Colonic mucosa (tissue), 4 donors: Measurements from ENCODE around the gene MRPL54. TPM values are rescaled to one million over a fixed set of nuclear protein-coding genes. Genes with fewer than 3 reads are reported as not detected.
"Not testable (repeated sequence)": the region's sequence is repeated elsewhere in the genome, so short reads cannot be mapped to it uniquely, and the experiment has no call there.

Source experiments
- DNase-seq: peaks from one replicate; pipeline ENCODE4 v3.0.0-alpha.2; 2020
- H3K27ac ChIP-seq: fragments of 200-600 bp; one replicate; pipeline ENCODE4 v1.8.0; 2021
- H3K27me3 ChIP-seq: fragments of 200-600 bp; one replicate; pipeline ENCODE4 v1.8.0; 2021
- H3K36me3 ChIP-seq: fragments of 200-600 bp; one replicate; pipeline ENCODE4 v1.8.0; 2021
- H3K4me1 ChIP-seq: fragments of 200-600 bp; one replicate; pipeline ENCODE4 v1.8.0; 2021; ENCODE audit warnings: mild to moderate bottlenecking
- H3K4me3 ChIP-seq: fragments of 200-600 bp; one replicate; pipeline ENCODE4 v1.8.0; 2021
- H3K9ac ChIP-seq, 2 donors: one replicate each; pipeline ENCODE4 v1.7.0; 2013; ENCODE audit warnings: control low read depth in 2 of 2, low read depth in 2 of 2, low read length in 2 of 2
- H3K9me3 ChIP-seq: fragments of 200-600 bp; one replicate; pipeline ENCODE4 v1.8.0; 2021
- CTCF ChIP-seq: fragments of 200-600 bp; IDR thresholded peaks from one replicate; pipeline ENCODE4 v1.8.0; 2022; ENCODE audit warnings: antibody characterized with exemption, mild to moderate bottlenecking
- intact Hi-C: fragments of 100-400 bp; cut with DNase I; formaldehyde crosslinking; loops from one replicate; pipeline ENCODE4 v1.14.1; 2022
- total RNA-seq, 2 donors: library from RNA; stranded (reverse); fragmentation: NEBNext Ultra II Directional in 1 of 2; extraction: Animal tissue kit (Norgen Biotek cat#: 25700) in 1 of 2; gene quantifications; one replicate each; pipeline ENCODE4 v1.2.1, GENCODE V29; 2021
- donor health status: healthy.
- donor health status: DM: no; HTN: no; CAD: no.
- donor health status: DM: no; HTN: no; CAD: no.

Gene MRPL54
- total RNA-seq, 2 donors from 2014 or later = 73.7 to 86.9 TPM

- DNase-seq = peak; percentile 96
- Histone ChIP-seq H3K27me3 (no peaks in the 10 kb centered on the region), H3K36me3 (no peaks in the 10 kb centered on the region), H3K4me3 (peak within 1 kb of the TSS; percentile 80), H3K9me3 (no peaks in the 10 kb centered on the region), H3K27ac (peak within 1 kb of the TSS; percentile 90), H3K9ac (peak within 1 kb of the TSS; percentile 84 to 85), H3K4me1 (peaks cover 7% of the 10 kb centered on the region)
- intact Hi-C loops = loop anchor here (10.0 kb wide), 1 partner anchor 53 kb away; no protein-coding TSS in a partner anchor
- TF ChIP-seq CTCF = peak; percentile 70
These were observed 926 bp upstream of the MRPL54 start, which contains the start of gene APBA3 for GRCh38 chr19:3761382-3762129. TSS of gene APBA3 (minus strand) at chr19:3761692. CDS start at chr19:3760264, 1,428 bp downstream.

- no peak for DNase-seq
- Histone ChIP-seq H3K9ac (no peak overlapping the region), H3K4me1 (peaks cover 7% of the 10 kb centered on the region), H3K4me3 (no peak overlapping the region), H3K36me3 (no peaks in the 10 kb centered on the region), H3K9me3 (no peaks in the 10 kb centered on the region), H3K27ac (peak overlapping the region; percentile 90), H3K27me3 (no peaks in the 10 kb centered on the region)
- no peak for TF ChIP-seq CTCF
- intact Hi-C loops = loop anchor here (10.0 kb wide), 1 partner anchor 53 kb away; no protein-coding TSS in a partner anchor
These were observed 380 bp upstream of the MRPL54 start for GRCh38 chr19:3762130-3762473.

GRCh38 chr19:3765121-3765520 is 2.6 kb downstream of the MRPL54 start:
- no peak overlapping the region for H3K4me3 ChIP-seq
- H3K9ac ChIP-seq = no peak overlapping the region
- H3K27me3 ChIP-seq = no peaks in the 10 kb centered on the region
- H3K27ac ChIP-seq = no peak overlapping the region
- H3K36me3 ChIP-seq = no peaks in the 10 kb centered on the region
- peaks cover 4% of the 10 kb centered on the region for H3K4me1 ChIP-seq
- intact Hi-C loops = loop anchor here (10.0 kb wide), 1 partner anchor 50 kb away; no protein-coding TSS in a partner anchor
- DNase-seq = no peak
- H3K9me3 ChIP-seq = no peaks in the 10 kb centered on the region
- TF ChIP-seq CTCF = no peak

GRCh38 chr19:3765757-3766156 is 3.3 kb downstream of the MRPL54 start:
- H3K27me3 ChIP-seq, H3K36me3 ChIP-seq, DNase-seq, H3K4me3 ChIP-seq, H3K27ac ChIP-seq, H3K9me3 ChIP-seq, H3K4me1 ChIP-seq, H3K9ac ChIP-seq: not testable (repeated sequence)
- intact Hi-C loops = loop anchor here (10.0 kb wide), 1 partner anchor 49 kb away; no protein-coding TSS in a partner anchor

- Histone ChIP-seq H3K27ac (no peak overlapping the region), H3K4me1 (no peaks in the 10 kb centered on the region), H3K36me3 (no peaks in the 10 kb centered on the region), H3K9ac (no peak overlapping the region), H3K9me3 (no peaks in the 10 kb centered on the region), H3K4me3 (no peak overlapping the region), H3K27me3 (no peaks in the 10 kb centered on the region)
- no peak for DNase-seq
- no peak for TF ChIP-seq CTCF
- intact Hi-C loops = loop anchor here (10.0 kb wide), 1 partner anchor 48 kb away; no protein-coding TSS in a partner anchor
These were observed 4.0 kb downstream of the MRPL54 start for GRCh38 chr19:3766520-3766919.

GRCh38 chr19:3767050-3767449 is 4.6 kb downstream of the MRPL54 start:
- Histone ChIP-seq H3K36me3 (no peaks in the 10 kb centered on the region), H3K9ac (no peak overlapping the region), H3K9me3 (no peaks in the 10 kb centered on the region), H3K4me3 (no peak overlapping the region), H3K27me3 (no peaks in the 10 kb centered on the region), H3K27ac (no peak overlapping the region), H3K4me1 (no peaks in the 10 kb centered on the region)
- TF ChIP-seq CTCF = no peak
- DNase-seq = no peak
- intact Hi-C loops = loop anchor here (10.0 kb wide), 1 partner anchor 48 kb away; no protein-coding TSS in a partner anchor
